OCI-LY1 (cell line): Measurements from ENCODE around the gene HOXC11.

Experiments used
- CTCF ChIP-seq: fragments of 200-600 bp; sonication (generic), shearing (Covaris generic); IDR thresholded peaks from 2 replicates; pipeline ENCODE4 v1.5.1; 2017; ENCODE audit warnings: mild to moderate bottlenecking, antibody characterized with exemption, low read length, moderate library complexity, mixed read lengths
- EZH2 ChIP-seq: fragments of 200-600 bp; sonication (generic), shearing (Covaris generic); IDR thresholded peaks from 2 replicates; pipeline ENCODE4 v1.8.0; 2017; ENCODE audit warnings: borderline replicate concordance, mixed run types, mild to moderate bottlenecking, antibody characterized with exemption, low read length, moderate library complexity, mixed read lengths

- TF ChIP-seq CTCF (no peak), EZH2 (no peak)
Measured at GRCh38 chr12:53954694-53955035, 18.3 kb upstream of the HOXC11 start, which contains the start of gene HOXC12.
